Transverse colon (tissue), 4 donors: ENCODE data around the gene RSPH10B2.

Experiments
- POLR2AphosphoS5 ChIP-seq, 3 donors: sonication (generic); formaldehyde crosslinking; IDR thresholded peaks; one replicate each; pipeline ENCODE4 v1.6.1; 2016; ENCODE audit warnings: antibody characterized with exemption in 3 of 3
- TF ChIP-seq, protein P1 (sequence below), 5 experiments: fragments of 200-600 bp in 3 of 5; fragments of 450-650 bp in 2 of 5; sonication (generic) in 3 of 5; IDR thresholded peaks; 1 replicate in 2 of 5; 2 replicates in 3 of 5; pipeline ENCODE4 v1.5.1; 2016 to 2017; ENCODE audit warnings: antibody characterized with exemption in 5 of 5, inconsistent platforms in 3 of 5, mild to moderate bottlenecking in 2 of 5, moderate library complexity in 1 of 5

DNA sequence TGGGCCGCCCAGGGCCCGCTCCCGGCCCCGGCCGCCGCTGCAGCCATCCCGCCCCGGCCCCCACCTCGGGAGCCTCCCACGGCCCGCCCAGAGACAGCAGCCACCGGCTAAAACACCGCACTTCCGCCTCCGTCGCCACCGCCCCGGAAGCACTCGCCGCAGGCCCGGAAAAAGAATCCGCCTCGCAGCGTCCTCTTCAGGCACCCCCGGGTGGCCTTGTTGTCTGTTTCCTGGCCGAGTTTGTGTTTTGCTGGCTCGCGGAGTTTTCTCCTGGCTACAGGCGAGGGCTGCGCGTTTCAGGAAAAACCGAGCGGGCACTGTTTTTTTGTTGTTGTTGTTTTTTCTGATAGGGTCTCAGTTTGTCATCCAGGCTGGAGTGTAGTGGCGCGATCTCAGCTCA, 72.2 kb downstream of the RSPH10B2 start, which contains the start of gene CCZ1B:
- TF ChIP-seq, protein P1, sequence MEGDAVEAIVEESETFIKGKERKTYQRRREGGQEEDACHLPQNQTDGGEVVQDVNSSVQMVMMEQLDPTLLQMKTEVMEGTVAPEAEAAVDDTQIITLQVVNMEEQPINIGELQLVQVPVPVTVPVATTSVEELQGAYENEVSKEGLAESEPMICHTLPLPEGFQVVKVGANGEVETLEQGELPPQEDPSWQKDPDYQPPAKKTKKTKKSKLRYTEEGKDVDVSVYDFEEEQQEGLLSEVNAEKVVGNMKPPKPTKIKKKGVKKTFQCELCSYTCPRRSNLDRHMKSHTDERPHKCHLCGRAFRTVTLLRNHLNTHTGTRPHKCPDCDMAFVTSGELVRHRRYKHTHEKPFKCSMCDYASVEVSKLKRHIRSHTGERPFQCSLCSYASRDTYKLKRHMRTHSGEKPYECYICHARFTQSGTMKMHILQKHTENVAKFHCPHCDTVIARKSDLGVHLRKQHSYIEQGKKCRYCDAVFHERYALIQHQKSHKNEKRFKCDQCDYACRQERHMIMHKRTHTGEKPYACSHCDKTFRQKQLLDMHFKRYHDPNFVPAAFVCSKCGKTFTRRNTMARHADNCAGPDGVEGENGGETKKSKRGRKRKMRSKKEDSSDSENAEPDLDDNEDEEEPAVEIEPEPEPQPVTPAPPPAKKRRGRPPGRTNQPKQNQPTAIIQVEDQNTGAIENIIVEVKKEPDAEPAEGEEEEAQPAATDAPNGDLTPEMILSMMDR (IDR thresholded peaks at IDR 0.05), result peak in 2 of 5 experiments; percentile 14
- TF ChIP-seq POLR2AphosphoS5 (IDR thresholded peaks at IDR 0.05), result peak in 1 of 3 donors; percentile 15
